GM21367 (cell line): ENCODE data around the gene MVK.

Source experiments
- ATAC-seq: cut with Tn5 transposase; IDR thresholded peaks from one replicate; pipeline ENCODE4 v1.9.1; 2021; ENCODE audit not compliant: unreplicated experiment

Gene MVK

GRCh38 chr12:109626378-109627115, 53.0 kb downstream of the MVK start:
- ATAC-seq = no peak

GRCh38 chr12:109627633-109628032, 54.0 kb downstream of the MVK start:
- ATAC-seq = no peak

GRCh38 chr12:109630107-109630506, 56.5 kb downstream of the MVK start:
- no peak for ATAC-seq

- no peak for ATAC-seq
Observed at GRCh38 chr12:109630815-109631214, 57.2 kb downstream of the MVK start.

- no peak for ATAC-seq
Observed at GRCh38 chr12:109631302-109631701, 57.7 kb downstream of the MVK start.

GRCh38 chr12:109631751-109632150, 58.2 kb downstream of the MVK start:
- no peak for ATAC-seq

GRCh38 chr12:109632342-109632741, 58.7 kb downstream of the MVK start:
- ATAC-seq = no peak

GRCh38 chr12:109635717-109636116, 62.1 kb downstream of the MVK start:
- no peak for ATAC-seq

- ATAC-seq = no peak
Observed at GRCh38 chr12:109637348-109637747, 63.8 kb downstream of the MVK start.

GRCh38 chr12:109637996-109638395, 64.4 kb downstream of the MVK start:
- no peak for ATAC-seq

GRCh38 chr12:109638735-109639134, 65.1 kb downstream of the MVK start:
- no peak for ATAC-seq

GRCh38 chr12:109639151-109639872, 65.7 kb downstream of the MVK start:
- no peak for ATAC-seq

- ATAC-seq = no peak
Observed at GRCh38 chr12:109640961-109641360, 67.4 kb downstream of the MVK start.

GRCh38 chr12:109641422-109641821, 67.8 kb downstream of the MVK start:
- ATAC-seq = no peak

- no peak for ATAC-seq
Observed at GRCh38 chr12:109642506-109643132, 69.0 kb downstream of the MVK start.

- ATAC-seq = no peak
Observed at GRCh38 chr12:109645194-109645593, 71.6 kb downstream of the MVK start.

GRCh38 chr12:109645708-109646107, 72.1 kb downstream of the MVK start:
- no peak for ATAC-seq
